ACC112 (cell line): Measurements from ENCODE around the gene ATRIP.
"Not testable (repeated sequence)": the region's sequence is repeated elsewhere in the genome, so short reads cannot be mapped to it uniquely, and the experiment has no call there.

Source experiments
- H2AFZ ChIP-seq: fragments of 200-600 bp; sonication (generic); one replicate; pipeline ENCODE4 v1.6.0; 2017; ENCODE audit warnings: antibody characterized with exemption, low read length; ENCODE audit not compliant: unreplicated experiment
- H3K27ac ChIP-seq: fragments of 200-600 bp; sonication (generic); 2 replicates; pipeline ENCODE4 v1.5.1; 2014; ENCODE audit warnings: low read depth, mild to moderate bottlenecking, antibody characterized with exemption, low read length, moderate library complexity
- H3K27me3 ChIP-seq: fragments of 200-600 bp; sonication (generic); 2 replicates; pipeline ENCODE4 v1.6.1; 2014; ENCODE audit warnings: mild to moderate bottlenecking, antibody characterized with exemption, low read length, moderate library complexity, mixed read lengths; ENCODE audit not compliant: insufficient read depth
- H3K36me3 ChIP-seq: fragments of 200-600 bp; sonication (generic); 2 replicates; pipeline ENCODE4 v1.6.1; 2016; ENCODE audit warnings: mild to moderate bottlenecking, antibody characterized with exemption, low read length, moderate library complexity, mixed read lengths; ENCODE audit not compliant: insufficient read depth
- H3K4me1 ChIP-seq: fragments of 200-600 bp; sonication (generic); one replicate; pipeline ENCODE4 v1.6.1; 2016; ENCODE audit warnings: low read length, mixed read lengths; ENCODE audit not compliant: insufficient read depth, unreplicated experiment, control insufficient read depth
- H3K4me3 ChIP-seq: fragments of 200-600 bp; sonication (generic); 2 replicates; pipeline ENCODE4 v1.5.1; 2014; ENCODE audit warnings: mild to moderate bottlenecking, low read depth, low read length
- H3K79me2 ChIP-seq: fragments of 200-600 bp; sonication (generic); one replicate; pipeline ENCODE4 v1.6.0; 2016; ENCODE audit warnings: low read length; ENCODE audit not compliant: control insufficient read depth, unreplicated experiment, insufficient read depth

Gene ATRIP

GRCh38 chr3:48445277-48445882 lies 1.2 kb upstream of the ATRIP start:
- Histone ChIP-seq H3K27ac (no peak overlapping the region), H2AFZ (no peak overlapping the region), H3K79me2 (peaks cover 57% of the 10 kb centered on the region), H3K27me3 (no peaks in the 10 kb centered on the region), H3K4me1 (peaks cover 21% of the 10 kb centered on the region), H3K36me3 (peaks cover 8% of the 10 kb centered on the region; the same call in 1 of the 2 replicates), H3K4me3 (peak overlapping the region; percentile 81)

GRCh38 chr3:48446043-48446424 lies 503 bp upstream of the ATRIP start:
- Histone ChIP-seq H3K4me3 (peak overlapping the region; percentile 81), H3K36me3 (peaks cover 8% of the 10 kb centered on the region; the same call in 1 of the 2 replicates), H3K4me1 (peaks cover 21% of the 10 kb centered on the region), H3K27ac (peak overlapping the region; percentile 70; the same call in 1 of the 2 replicates), H3K79me2 (peaks cover 51% of the 10 kb centered on the region), H3K27me3 (no peaks in the 10 kb centered on the region), H2AFZ (peak overlapping the region; percentile 61)

- peaks cover 8% of the 10 kb centered on the region; the same call in 1 of the 2 replicates for H3K36me3 ChIP-seq
Observed at GRCh38 chr3:48451270-48451669, 4.7 kb downstream of the ATRIP start.

GRCh38 chr3:48456456-48456855 lies 9.9 kb downstream of the ATRIP start:
- Histone ChIP-seq H3K27me3 (no peaks in the 10 kb centered on the region), H2AFZ (no peak overlapping the region), H3K36me3 (peaks cover 27% of the 10 kb centered on the region), H3K27ac (no peak overlapping the region), H3K4me3 (no peak overlapping the region), H3K79me2 (no peaks in the 10 kb centered on the region), H3K4me1 (no peaks in the 10 kb centered on the region)

More at GRCh38 chr3:48451270-48451669, 4.7 kb downstream of the ATRIP start:
- Histone ChIP-seq H2AFZ (no peak overlapping the region), H3K79me2 (peaks cover 26% of the 10 kb centered on the region), H3K27ac (no peak overlapping the region), H3K27me3 (no peaks in the 10 kb centered on the region), H3K4me1 (peaks cover 7% of the 10 kb centered on the region), H3K4me3 (no peak overlapping the region)

GRCh38 chr3:48459331-48459730 lies 12.8 kb downstream of the ATRIP start:
- no peak overlapping the region for H3K27ac ChIP-seq
- H3K27me3 ChIP-seq: no peaks in the 10 kb centered on the region
- H2AFZ ChIP-seq: no peak overlapping the region
- H3K79me2 ChIP-seq: no peaks in the 10 kb centered on the region
- H3K4me1 ChIP-seq: no peaks in the 10 kb centered on the region
- peaks cover 23% of the 10 kb centered on the region for H3K36me3 ChIP-seq
- H3K4me3 ChIP-seq: no peak overlapping the region

- Histone ChIP-seq H3K4me1 (peaks cover 1% of the 10 kb centered on the region), H3K27me3 (no peaks in the 10 kb centered on the region), H3K27ac (no peak overlapping the region), H3K36me3 (peaks cover 22% of the 10 kb centered on the region), H2AFZ (no peak overlapping the region), H3K79me2 (no peaks in the 10 kb centered on the region), H3K4me3 (no peak overlapping the region)
Observed at GRCh38 chr3:48459773-48460516, 13.4 kb downstream of the ATRIP start.

GRCh38 chr3:48460517-48460902 lies 14.0 kb downstream of the ATRIP start:
- Histone ChIP-seq H3K27me3 (no peaks in the 10 kb centered on the region), H3K79me2 (no peaks in the 10 kb centered on the region), H3K4me3 (no peak overlapping the region), H2AFZ (no peak overlapping the region), H3K27ac (no peak overlapping the region), H3K36me3 (peaks cover 20% of the 10 kb centered on the region), H3K4me1 (peaks cover 6% of the 10 kb centered on the region)

GRCh38 chr3:48461767-48462166 lies 15.2 kb downstream of the ATRIP start:
- Histone ChIP-seq H3K36me3 (peaks cover 20% of the 10 kb centered on the region), H3K4me1 (peaks cover 11% of the 10 kb centered on the region)
- H3K4me3 ChIP-seq, H2AFZ ChIP-seq, H3K79me2 ChIP-seq, H3K27me3 ChIP-seq, H3K27ac ChIP-seq: not testable (repeated sequence)

- Histone ChIP-seq H3K27me3 (no peaks in the 10 kb centered on the region), H2AFZ (no peak overlapping the region), H3K4me1 (peaks cover 30% of the 10 kb centered on the region), H3K27ac (no peak overlapping the region), H3K79me2 (peaks cover 26% of the 10 kb centered on the region), H3K36me3 (peaks cover 15% of the 10 kb centered on the region), H3K4me3 (no peak overlapping the region)
Observed at GRCh38 chr3:48463703-48464102, 17.2 kb downstream of the ATRIP start.

- Histone ChIP-seq H3K4me1 (peaks cover 39% of the 10 kb centered on the region), H3K79me2 (peaks cover 36% of the 10 kb centered on the region), H3K27ac (peak overlapping the region; percentile 97), H2AFZ (no peak overlapping the region), H3K4me3 (no peak overlapping the region), H3K27me3 (no peaks in the 10 kb centered on the region), H3K36me3 (peaks cover 10% of the 10 kb centered on the region)
Observed at GRCh38 chr3:48464713-48465221, 18.2 kb downstream of the ATRIP start.

GRCh38 chr3:48465237-48465530 lies 18.6 kb downstream of the ATRIP start:
- Histone ChIP-seq H3K27ac (peak overlapping the region; percentile 97), H2AFZ (no peak overlapping the region), H3K27me3 (no peaks in the 10 kb centered on the region), H3K4me1 (peaks cover 44% of the 10 kb centered on the region), H3K36me3 (peaks cover 10% of the 10 kb centered on the region), H3K4me3 (no peak overlapping the region), H3K79me2 (peaks cover 40% of the 10 kb centered on the region)
